ENCODE data around the gene SLC6A17. TPM values are rescaled to one million over a fixed set of nuclear protein-coding genes. Genes with fewer than 3 reads are reported as not detected.

SLC6A17 gene
- total and polyA plus RNA-seq, 5 experiments from 2014 or later: not detected

DNA sequence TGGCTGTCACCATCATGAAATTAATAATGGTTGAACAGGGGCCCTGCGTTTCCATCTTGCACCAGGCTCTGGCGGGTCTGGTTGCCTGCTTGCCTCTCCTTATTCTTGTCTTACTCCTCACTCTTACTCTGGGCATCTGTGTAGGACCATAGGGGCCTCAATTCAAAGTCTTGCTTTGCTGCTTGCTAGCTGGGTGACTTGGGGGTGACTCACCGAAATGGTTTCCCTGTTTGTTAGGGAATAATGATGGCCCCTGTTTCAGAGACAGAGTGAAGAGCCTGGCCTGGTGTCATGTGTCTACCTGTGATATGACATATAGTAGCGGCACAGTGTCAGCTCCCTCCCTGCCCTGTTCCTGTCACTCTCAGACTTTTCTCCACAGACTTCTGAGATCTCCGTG lies 84.4 kb downstream of the SLC6A17 start:
- H3K4me3 Mint-ChIP-seq: no peak overlapping the region

DNA sequence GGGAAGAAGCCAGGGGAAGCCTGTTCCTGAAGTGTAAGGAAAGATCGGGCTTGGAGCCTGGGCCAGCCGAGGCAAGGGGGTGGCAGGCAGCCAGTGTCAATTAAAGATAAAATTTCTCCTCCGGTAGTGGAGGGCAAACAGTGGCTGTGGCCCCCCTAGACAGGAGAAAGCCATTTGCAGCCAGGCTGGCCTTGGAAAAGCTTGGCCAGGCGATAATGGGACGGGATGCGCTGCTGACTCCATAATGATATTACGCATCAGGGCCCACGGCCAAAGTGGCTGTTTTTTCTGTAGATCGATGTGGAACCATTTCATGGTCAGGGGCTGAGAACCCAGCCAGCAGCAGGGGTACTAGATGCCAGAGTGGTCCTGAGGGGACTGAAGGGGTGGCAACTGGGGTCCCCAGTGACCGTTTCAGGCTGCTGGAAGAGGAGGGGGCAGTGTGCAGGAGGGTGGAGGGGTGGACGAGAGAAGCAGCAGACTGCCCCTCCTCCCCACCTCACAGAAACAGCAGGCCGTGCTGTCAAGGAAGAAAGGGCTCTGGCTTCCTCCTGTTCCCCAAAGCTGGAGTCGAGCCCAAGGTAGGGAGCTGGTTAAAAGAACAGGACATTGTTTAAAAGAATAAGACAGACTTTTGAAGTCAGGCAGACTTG lies 85.0 kb downstream of the SLC6A17 start:
- Mint-ChIP-seq H3K27ac (peak overlapping the region in 1 of 10 donors; percentile 33), H3K9me3 (no peaks in the 10 kb centered on the region), H3K4me3 (no peak overlapping the region), H3K36me3 (peaks cover 0 to 5% (median 4%) of the 10 kb centered on the region in 3 donors), H3K27me3 (no peaks in the 10 kb centered on the region), H3K4me1 (peaks cover 0 to 6% (median 0%) of the 10 kb centered on the region in 4 donors)
- no peak for ATAC-seq
- POLR2A ChIA-PET: no interaction called here
- DNase-seq: no peak

More for the DNA sequence above, 84.4 kb downstream of the SLC6A17 start:
- POLR2A ChIA-PET: no interaction called here
- Mint-ChIP-seq H3K36me3 (peaks cover 0 to 9% (median 4%) of the 10 kb centered on the region in 3 donors), H3K9me3 (no peaks in the 10 kb centered on the region), H3K4me1 (peaks cover 0 to 6% (median 0%) of the 10 kb centered on the region in 4 donors), H3K27me3 (no peaks in the 10 kb centered on the region), H3K27ac (no peak overlapping the region)
- ATAC-seq (no peak), DNase-seq (no peak)

DNA sequence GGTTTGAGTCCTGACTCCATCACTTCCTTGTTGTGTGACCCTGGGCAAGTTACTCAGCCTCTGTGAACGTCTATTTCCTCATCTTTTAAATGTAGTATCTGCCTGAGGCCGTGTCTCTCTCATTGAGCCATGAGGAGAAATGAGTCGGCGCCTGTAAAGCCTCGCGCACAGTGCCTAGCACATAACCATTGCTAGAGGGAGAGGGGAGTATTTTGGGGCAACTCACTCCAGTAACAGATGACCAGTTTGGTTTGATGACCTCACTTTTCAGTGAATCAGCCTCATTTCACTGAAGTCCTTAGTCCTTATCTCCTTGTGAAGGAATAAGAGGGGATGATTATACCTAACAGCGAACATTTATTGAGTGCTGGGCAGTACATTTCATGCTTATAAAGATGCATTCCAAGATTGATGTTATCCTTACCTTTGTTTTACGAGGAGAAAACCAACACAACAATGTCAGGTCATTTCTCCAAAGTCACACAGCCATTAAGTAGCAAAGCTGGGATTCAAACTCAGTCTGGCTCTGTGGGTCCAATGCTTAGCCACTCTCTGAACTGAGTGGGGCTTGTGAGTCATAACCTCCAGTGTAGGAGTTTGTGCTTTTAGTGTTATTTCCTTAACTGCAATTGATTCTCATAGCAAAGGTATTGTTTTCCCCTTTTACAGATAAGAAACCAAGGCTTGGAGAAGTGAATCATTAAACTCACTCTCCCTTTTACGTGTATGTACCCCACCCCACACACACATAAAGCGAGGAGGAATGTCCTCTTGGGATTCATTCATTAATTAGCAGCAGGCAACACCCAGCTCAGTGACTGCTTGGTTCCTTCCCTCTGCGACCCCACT lies 85.8 kb downstream of the SLC6A17 start:
- ATAC-seq (no peak), DNase-seq (no peak)
- Mint-ChIP-seq H3K4me3 (no peak overlapping the region), H3K27ac (peak overlapping the region in 2 of 10 donors; percentile 11 to 29), H3K27me3 (no peaks in the 10 kb centered on the region), H3K36me3 (peaks cover 0 to 5% (median 4%) of the 10 kb centered on the region in 3 donors), H3K4me1 (peaks cover 0 to 6% (median 0%) of the 10 kb centered on the region in 4 donors), H3K9me3 (no peaks in the 10 kb centered on the region)
- POLR2A ChIA-PET: no interaction called here

DNA sequence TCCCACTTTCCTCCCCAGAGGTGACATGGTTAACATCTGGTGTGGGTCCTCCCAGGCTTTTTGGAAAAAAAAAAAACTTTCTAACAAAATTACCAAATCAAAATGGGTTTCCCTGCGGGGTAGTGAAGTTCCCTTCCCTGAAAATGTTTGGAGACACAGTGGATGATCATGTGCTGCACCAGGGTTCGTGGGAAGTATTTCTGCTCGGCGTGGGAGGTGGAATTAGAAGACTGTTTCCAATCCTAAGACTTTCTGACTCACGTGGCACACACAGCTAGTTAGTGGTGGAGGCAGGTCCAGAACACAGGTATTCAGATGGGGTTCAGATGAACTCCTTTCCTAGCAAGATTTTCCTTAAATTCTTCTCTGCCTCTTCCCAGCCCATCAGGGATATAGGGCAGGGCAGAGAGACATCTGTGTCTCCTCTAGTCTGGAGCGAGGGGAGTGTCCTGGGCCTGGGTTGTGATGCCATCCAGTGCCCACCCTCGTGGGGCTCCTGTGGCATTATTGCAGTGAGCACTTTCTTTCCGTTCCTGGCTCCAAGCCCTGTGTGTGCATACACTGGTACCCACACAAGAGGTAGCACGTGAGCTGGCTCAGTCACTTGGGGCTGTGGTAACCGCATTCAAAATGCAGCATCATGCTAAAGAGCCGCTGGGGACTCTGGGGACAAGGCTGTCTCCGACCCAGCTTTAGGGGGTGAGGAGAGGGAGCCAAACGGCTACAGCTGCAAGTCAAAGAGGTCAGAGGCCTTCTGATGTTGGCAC lies 87.3 kb downstream of the SLC6A17 start:
- POLR2A ChIA-PET: no interaction called here

DNA sequence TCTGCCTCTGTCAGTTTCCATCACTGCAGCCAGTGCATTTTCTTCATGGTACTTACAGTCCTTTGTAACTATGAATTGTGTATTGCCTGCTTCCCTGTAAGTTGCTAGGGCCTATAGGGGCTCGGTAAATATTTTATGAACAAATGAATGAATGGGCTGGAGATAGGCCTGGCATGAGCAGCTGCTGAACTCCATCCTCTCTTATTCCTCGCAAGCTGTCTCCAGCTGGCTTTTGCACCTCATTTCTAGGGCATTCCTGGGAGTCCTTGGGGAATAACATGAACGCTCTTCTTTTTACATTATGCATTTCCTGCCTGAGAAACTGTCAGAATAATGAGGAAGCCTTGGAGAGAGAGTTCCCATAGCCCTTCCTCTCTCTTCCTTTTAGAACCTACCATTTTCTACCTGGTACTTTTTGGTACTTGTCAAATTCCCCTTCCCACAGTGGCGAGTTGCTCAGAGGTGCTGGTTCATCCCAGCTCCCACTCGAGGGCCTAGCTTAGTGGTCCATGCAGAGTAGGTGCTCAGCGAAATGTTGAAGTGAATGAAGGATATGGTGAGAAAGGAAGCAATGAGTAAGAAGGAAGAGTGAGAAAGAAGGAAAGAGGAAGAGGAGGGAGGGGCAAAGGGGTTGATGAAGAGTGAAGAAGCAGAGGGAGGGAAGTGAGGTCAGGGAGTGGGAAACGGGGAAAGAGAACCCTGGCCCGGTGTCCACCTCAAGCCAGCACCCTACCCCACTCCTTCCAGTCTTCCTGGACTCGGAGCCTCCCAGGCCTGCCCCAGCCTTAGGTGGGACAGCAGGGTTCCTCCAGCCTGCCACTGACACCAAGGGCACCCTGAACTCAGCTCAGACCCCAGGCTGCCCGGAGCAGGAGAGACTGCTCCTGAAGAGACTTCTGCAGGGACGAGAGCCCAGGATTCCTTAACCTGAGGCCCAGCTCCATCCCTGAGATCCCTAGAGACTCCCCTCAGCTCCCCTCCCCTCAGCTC lies 89.4 kb downstream of the SLC6A17 start:
- no peak overlapping the region for H3K4me3 Mint-ChIP-seq
- POLR2A ChIA-PET: no interaction called here
- peaks cover 0 to 10% (median 5%) of the 10 kb centered on the region in 4 donors for H3K4me1 Mint-ChIP-seq
- H3K9me3 Mint-ChIP-seq: no peaks in the 10 kb centered on the region
- peaks cover 0 to 8% (median 0%) of the 10 kb centered on the region in 3 donors for H3K36me3 Mint-ChIP-seq
- no peaks in the 10 kb centered on the region for H3K27me3 Mint-ChIP-seq
- peak overlapping the region in 3 of 10 donors; percentile 17 to 40 (median 30) for H3K27ac Mint-ChIP-seq
- ATAC-seq (no peak), DNase-seq (no peak)

More for the DNA sequence above, 87.3 kb downstream of the SLC6A17 start:
- no peak overlapping the region for H3K27ac Mint-ChIP-seq
- H3K9me3 Mint-ChIP-seq: no peaks in the 10 kb centered on the region
- no peaks in the 10 kb centered on the region for H3K27me3 Mint-ChIP-seq
- H3K36me3 Mint-ChIP-seq: peaks cover 0 to 11% (median 4%) of the 10 kb centered on the region in 3 donors
- ATAC-seq (no peak), DNase-seq (peak in 1 of 10 donors; percentile 54)
- no peak overlapping the region for H3K4me3 Mint-ChIP-seq
- peaks cover 0 to 6% (median 0%) of the 10 kb centered on the region in 4 donors for H3K4me1 Mint-ChIP-seq

DNA sequence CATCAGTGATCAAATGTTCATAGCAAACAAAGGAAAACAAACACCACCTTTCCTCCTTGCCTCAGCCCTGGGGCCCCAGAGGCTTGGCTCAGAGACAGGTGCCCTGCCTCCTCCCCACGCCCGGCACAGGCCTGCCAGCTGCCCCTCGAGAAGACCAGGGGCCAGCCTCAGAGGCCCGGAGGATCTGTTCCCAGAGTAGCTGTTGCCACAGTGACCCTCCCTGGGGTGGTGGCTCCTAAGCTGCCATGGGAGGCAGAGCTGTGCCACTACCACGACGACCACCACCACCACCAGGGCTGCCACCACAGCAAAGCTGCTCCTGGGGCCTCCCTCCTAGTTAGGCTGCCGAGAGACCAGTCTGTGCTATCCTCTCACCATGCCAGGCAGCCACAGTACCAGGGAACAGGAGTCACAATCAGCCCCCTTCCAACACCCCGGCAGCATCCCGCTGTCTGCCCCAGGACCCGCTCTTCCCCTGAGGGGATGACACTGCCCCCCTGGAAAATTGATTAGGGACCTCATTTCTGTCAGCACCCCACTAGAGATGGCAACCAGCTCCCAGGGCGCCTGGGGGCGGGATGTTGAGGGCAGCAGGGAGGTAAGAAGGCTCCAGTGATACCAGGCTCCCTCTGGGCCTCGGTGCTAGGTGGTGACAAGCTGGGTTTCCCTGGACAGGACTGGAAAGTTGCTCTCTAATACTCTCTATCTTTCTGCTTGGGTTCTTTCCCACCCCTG lies 90.3 kb downstream of the SLC6A17 start:
- Mint-ChIP-seq H3K4me1 (peaks cover 0 to 10% (median 5%) of the 10 kb centered on the region in 4 donors), H3K4me3 (no peak overlapping the region), H3K27ac (no peak overlapping the region), H3K27me3 (no peaks in the 10 kb centered on the region), H3K36me3 (peaks cover 0 to 8% (median 0%) of the 10 kb centered on the region in 3 donors), H3K9me3 (no peaks in the 10 kb centered on the region)
- DNase-seq (no peak), ATAC-seq (no peak)
- POLR2A ChIA-PET: interaction anchor here (0.7 kb wide), 1 partner anchor 12 kb away, joined by 3 read pairs; no protein-coding TSS in a partner anchor

DNA sequence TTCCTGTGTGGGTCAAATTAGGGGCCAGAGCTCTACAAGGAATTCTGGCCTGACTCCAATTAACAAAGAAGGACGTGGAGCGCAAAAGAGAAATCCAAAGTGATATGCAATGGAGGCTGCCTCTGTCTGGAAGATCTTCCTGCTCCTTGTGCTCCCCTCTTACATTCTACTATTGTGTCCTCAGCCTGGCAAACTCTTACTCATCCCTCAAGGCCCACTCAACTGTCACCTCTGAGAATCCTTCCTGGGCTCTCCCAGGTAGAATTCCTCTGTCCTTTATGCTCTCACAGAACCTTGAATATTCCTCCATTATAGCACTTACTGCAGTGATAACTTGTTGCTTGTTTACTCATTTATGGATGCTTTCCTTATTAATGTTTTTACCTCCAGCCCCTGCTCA lies 91.2 kb downstream of the SLC6A17 start:
- Mint-ChIP-seq H3K27me3 (no peaks in the 10 kb centered on the region), H3K4me1 (peaks cover 0 to 10% (median 5%) of the 10 kb centered on the region in 4 donors), H3K27ac (no peak overlapping the region), H3K9me3 (no peaks in the 10 kb centered on the region), H3K4me3 (no peak overlapping the region), H3K36me3 (peaks cover 0 to 8% (median 0%) of the 10 kb centered on the region in 3 donors)
- DNase-seq (no peak), ATAC-seq (no peak)
- POLR2A ChIA-PET: interaction anchor here (0.7 kb wide), 1 partner anchor 12 kb away, joined by 3 read pairs; no protein-coding TSS in a partner anchor

DNA sequence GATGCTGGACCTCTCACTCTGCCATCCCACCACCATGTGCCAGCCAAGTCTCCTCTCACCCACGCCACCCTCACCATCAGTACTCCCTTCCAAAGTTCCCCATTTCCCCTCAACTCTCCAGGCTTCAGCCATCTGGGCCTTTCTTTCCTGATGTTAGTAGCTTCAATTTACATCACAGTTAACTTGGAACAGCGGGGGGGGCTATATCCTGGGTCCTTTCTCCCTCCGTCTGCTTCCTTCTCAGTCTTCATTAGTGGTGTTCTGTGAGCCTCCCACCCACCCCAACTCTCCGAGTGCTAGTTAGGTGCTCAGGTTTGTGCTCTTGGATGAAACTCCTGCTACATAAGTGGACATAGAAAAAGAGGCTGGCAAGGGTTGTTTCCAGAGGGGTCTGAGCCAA lies 91.8 kb downstream of the SLC6A17 start:
- Mint-ChIP-seq H3K9me3 (no peaks in the 10 kb centered on the region), H3K27ac (peak overlapping the region in 1 of 10 donors; percentile 71), H3K27me3 (no peaks in the 10 kb centered on the region), H3K36me3 (peaks cover 0 to 9% (median 0%) of the 10 kb centered on the region in 3 donors), H3K4me3 (no peak overlapping the region), H3K4me1 (peaks cover 0 to 10% (median 5%) of the 10 kb centered on the region in 4 donors)
- ATAC-seq: no peak
- POLR2A ChIA-PET: no interaction called here
- DNase-seq: no peak

DNA sequence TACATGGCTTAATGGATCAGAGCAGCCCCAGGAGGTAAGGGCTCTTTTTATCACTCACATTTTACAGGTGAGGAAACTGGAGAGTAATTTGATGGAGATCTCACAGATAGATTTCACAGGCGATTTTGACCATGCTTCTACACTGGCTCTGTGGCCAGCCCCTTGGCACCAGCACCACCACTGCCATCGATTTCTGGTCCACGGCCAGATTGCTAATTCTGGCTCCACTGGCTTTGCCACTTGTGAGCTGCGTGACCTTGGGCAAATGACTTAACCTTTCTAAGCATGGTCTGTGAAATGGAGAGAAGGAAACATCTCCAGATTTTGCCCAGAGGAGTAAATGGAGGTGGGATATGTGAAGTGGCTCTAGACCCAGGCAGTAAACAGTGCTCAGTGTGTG lies 92.4 kb downstream of the SLC6A17 start:
- Mint-ChIP-seq H3K4me1 (peaks cover 0 to 10% (median 5%) of the 10 kb centered on the region in 4 donors), H3K9me3 (no peaks in the 10 kb centered on the region), H3K36me3 (peaks cover 0 to 9% (median 0%) of the 10 kb centered on the region in 3 donors), H3K27me3 (no peaks in the 10 kb centered on the region), H3K27ac (no peak overlapping the region), H3K4me3 (no peak overlapping the region)
- POLR2A ChIA-PET: no interaction called here
- no peak for ATAC-seq
- no peak for DNase-seq

DNA sequence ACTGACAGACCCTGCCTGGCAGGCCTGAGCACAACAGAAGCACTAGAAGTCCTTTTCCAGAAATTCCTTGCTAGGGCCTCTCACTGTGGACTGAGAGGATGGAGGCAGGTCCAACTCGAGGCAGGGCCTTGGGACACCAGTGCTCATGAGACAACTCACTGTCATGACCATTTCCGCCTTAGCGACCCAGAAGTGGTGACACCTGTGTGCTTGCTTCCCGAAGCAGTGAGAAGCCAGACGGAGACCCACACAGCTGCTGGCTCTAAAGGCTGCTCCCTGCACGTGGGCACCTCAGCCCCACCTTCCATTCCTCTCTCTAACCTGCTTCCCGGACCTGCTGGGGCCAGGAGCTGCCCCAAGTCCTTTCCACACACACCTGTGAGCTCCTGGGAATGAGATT lies 92.9 kb downstream of the SLC6A17 start:
- Mint-ChIP-seq H3K4me1 (peaks cover 0 to 10% (median 5%) of the 10 kb centered on the region in 4 donors), H3K27me3 (no peaks in the 10 kb centered on the region), H3K27ac (peak overlapping the region in 3 of 10 donors; percentile 54 to 63 (median 60)), H3K36me3 (peaks cover 0 to 9% (median 0%) of the 10 kb centered on the region in 3 donors), H3K4me3 (no peak overlapping the region), H3K9me3 (no peaks in the 10 kb centered on the region)
- DNase-seq (no peak), ATAC-seq (no peak)
- POLR2A ChIA-PET: no interaction called here

DNA sequence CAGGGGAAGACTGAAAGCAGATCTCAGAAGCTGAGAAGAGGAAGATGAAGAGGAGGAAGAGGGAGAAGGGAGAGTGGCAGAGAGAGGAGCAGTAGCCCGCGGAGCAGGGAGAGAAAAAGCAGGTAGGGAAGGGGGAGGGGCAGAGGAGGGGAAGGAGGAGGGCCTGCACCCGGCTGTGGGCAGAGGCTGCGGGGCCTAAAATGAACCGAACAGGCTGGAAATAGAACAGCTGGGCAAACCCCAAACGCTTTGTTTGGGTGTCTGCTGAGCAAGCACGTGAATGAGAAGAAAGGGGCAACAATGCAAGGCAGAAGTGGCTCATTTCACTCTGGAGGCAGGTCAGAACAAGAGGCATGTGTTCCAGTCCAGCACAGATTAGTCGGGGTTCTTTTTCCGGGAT lies 93.3 kb downstream of the SLC6A17 start:
- DNase-seq (no peak), ATAC-seq (peak in 1 of 2 donors; percentile 33)
- Mint-ChIP-seq H3K27me3 (no peaks in the 10 kb centered on the region), H3K27ac (peak overlapping the region in 4 of 10 donors; percentile 54 to 81 (median 62)), H3K4me1 (peaks cover 0 to 10% (median 5%) of the 10 kb centered on the region in 4 donors), H3K36me3 (peaks cover 0 to 9% (median 0%) of the 10 kb centered on the region in 3 donors), H3K9me3 (no peaks in the 10 kb centered on the region), H3K4me3 (no peak overlapping the region)
- POLR2A ChIA-PET: no interaction called here
